ENCODE measurements around the gene HUWE1. TPM values are rescaled to one million over a fixed set of nuclear protein-coding genes. Genes with fewer than 3 reads are reported as not detected.
"Not testable (repeated sequence)": the region's sequence is repeated elsewhere in the genome, so short reads cannot be mapped to it uniquely, and the experiment has no call there.

The HUWE1 gene
- total RNA-seq, 1 experiment from 2014 or later, result 376 TPM

DNA sequence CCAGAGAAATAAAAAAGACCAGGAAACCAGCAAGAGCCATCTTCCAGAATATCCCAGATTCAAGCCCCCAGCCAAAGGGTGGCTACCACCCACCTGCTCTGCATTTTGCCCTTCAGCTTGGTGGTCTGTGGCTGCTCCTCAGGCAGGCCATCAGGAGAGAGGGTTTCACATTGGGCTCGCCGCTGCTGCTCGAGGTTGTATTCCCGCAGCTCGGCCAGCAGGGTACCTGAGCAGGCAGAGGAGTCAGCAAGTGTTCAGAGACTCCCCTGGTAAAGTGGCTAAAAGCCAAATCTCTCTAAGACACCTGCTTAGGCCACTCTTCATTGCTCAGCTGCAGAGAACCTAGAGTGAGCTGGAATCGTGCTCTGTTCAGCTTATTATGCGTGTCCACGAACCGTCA, 141.6 kb downstream of the HUWE1 start:
- DNase-seq, result no peak
- intact Hi-C loops (cut with micrococcal nuclease; ENCODE audit: unreplicated experiment), result no loop called here
- TF ChIP-seq, protein P1, sequence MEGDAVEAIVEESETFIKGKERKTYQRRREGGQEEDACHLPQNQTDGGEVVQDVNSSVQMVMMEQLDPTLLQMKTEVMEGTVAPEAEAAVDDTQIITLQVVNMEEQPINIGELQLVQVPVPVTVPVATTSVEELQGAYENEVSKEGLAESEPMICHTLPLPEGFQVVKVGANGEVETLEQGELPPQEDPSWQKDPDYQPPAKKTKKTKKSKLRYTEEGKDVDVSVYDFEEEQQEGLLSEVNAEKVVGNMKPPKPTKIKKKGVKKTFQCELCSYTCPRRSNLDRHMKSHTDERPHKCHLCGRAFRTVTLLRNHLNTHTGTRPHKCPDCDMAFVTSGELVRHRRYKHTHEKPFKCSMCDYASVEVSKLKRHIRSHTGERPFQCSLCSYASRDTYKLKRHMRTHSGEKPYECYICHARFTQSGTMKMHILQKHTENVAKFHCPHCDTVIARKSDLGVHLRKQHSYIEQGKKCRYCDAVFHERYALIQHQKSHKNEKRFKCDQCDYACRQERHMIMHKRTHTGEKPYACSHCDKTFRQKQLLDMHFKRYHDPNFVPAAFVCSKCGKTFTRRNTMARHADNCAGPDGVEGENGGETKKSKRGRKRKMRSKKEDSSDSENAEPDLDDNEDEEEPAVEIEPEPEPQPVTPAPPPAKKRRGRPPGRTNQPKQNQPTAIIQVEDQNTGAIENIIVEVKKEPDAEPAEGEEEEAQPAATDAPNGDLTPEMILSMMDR (IDR thresholded peaks at IDR 0.05; ENCODE audit: unreplicated experiment), result no peak
- Mint-ChIP-seq H3K36me3 (ENCODE audit: insufficient read depth, unreplicated experiment) (peaks cover 71% of the 10 kb centered on the region), H3K4me3 (ENCODE audit: low read depth, unreplicated experiment) (no peak overlapping the region), H3K4me1 (ENCODE audit: low read depth, unreplicated experiment) (peaks cover 6% of the 10 kb centered on the region), H3K27me3 (ENCODE audit: unreplicated experiment) (no peaks in the 10 kb centered on the region), H3K9me3 (ENCODE audit: low read depth, unreplicated experiment) (no peaks in the 10 kb centered on the region), H3K27ac (ENCODE audit: unreplicated experiment) (no peak overlapping the region)
- CTCF ChIA-PET, result no interaction called here
- BruUV-seq (replicated peaks), result no TSS peak

DNA sequence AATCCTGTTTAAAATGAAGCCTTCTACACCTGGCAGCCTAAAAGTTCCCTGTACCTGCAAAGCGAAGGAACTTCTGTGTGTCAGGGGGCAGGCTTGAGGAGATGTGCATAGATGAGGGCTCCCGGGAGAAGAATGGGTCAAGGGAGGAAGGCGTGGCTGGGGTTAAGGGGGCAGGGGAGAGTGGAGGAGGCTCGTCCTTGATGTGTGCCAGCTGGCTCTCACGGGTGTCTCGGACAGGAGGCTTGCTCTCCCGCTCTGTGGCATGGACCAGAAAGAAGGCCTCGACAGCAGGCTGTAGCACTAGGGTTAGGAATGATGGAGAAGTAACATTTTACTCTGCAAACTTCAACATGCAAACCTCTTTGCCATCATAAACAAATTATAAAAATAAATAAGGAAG, 147.7 kb downstream of the HUWE1 start:
- intact Hi-C loops (cut with micrococcal nuclease; ENCODE audit: unreplicated experiment), result no loop called here
- Mint-ChIP-seq H3K4me1 (ENCODE audit: low read depth, unreplicated experiment) (peaks cover 6% of the 10 kb centered on the region), H3K36me3 (ENCODE audit: insufficient read depth, unreplicated experiment) (peaks cover 81% of the 10 kb centered on the region), H3K9me3 (ENCODE audit: low read depth, unreplicated experiment) (no peaks in the 10 kb centered on the region), H3K27me3 (ENCODE audit: unreplicated experiment) (no peaks in the 10 kb centered on the region), H3K4me3 (ENCODE audit: low read depth, unreplicated experiment) (no peak overlapping the region), H3K27ac (ENCODE audit: unreplicated experiment) (no peak overlapping the region)
- no TSS peak for BruUV-seq (replicated peaks)
- CTCF ChIA-PET, result no interaction called here
- TF ChIP-seq, protein P1 (IDR thresholded peaks at IDR 0.05; ENCODE audit: unreplicated experiment), result no peak
- no peak for DNase-seq

DNA sequence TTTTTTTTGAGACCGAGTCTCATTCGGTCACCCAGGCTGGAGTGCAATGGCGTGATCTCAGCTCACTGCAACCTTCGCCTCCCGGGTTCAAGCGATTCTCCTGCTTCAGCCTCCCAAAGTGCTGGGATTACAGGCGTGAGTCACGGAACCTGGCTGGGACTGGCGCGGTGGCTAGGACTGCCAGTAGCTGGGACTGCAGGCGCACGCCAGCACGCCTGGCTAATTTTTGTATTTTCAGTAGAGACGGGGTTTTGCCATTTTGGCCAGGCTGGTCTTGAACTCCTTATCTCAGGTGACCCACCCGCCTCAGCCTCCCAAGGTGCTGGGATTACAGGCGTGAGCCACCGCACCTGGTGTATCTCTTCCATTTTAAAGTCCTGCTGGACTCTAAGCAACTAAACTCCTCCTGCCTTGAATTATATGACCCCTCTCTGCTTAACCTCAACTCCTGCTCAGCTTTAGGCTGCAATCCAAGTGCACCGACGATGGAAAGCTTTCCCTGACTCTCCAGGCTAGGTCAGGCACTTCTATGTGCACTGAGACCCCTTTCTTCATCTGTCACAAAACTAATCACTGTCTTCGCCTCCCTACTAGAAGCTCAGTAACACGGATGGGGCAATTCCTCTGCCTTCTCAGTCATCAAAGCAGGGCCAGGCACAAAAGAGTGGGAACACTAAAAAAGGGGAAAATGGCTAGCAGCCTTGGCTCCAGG, 155.1 kb downstream of the HUWE1 start:
- H3K4me1 Mint-ChIP-seq (ENCODE audit: low read depth, unreplicated experiment); H3K9me3 Mint-ChIP-seq (ENCODE audit: low read depth, unreplicated experiment); BruUV-seq (replicated peaks); intact Hi-C loops (cut with micrococcal nuclease; ENCODE audit: unreplicated experiment); CTCF ChIA-PET; H3K27me3 Mint-ChIP-seq (ENCODE audit: unreplicated experiment); DNase-seq; H3K4me3 Mint-ChIP-seq (ENCODE audit: low read depth, unreplicated experiment): not testable (repeated sequence)
- Mint-ChIP-seq H3K36me3 (ENCODE audit: insufficient read depth, unreplicated experiment) (peaks cover 57% of the 10 kb centered on the region), H3K27ac (ENCODE audit: unreplicated experiment) (peak overlapping the region; percentile 68)

- Mint-ChIP-seq H3K36me3 (ENCODE audit: insufficient read depth, unreplicated experiment) (peaks cover 24% of the 10 kb centered on the region), H3K27me3 (ENCODE audit: unreplicated experiment) (peaks cover 21% of the 10 kb centered on the region), H3K4me1 (ENCODE audit: low read depth, unreplicated experiment) (no peaks in the 10 kb centered on the region), H3K4me3 (ENCODE audit: low read depth, unreplicated experiment) (no peak overlapping the region), H3K9me3 (ENCODE audit: low read depth, unreplicated experiment) (peaks cover 3% of the 10 kb centered on the region), H3K27ac (ENCODE audit: unreplicated experiment) (no peak overlapping the region)
- TF ChIP-seq, protein P1 (IDR thresholded peaks at IDR 0.05; ENCODE audit: unreplicated experiment), result no peak
- DNase-seq, result no peak
- BruUV-seq (replicated peaks), result no TSS peak
- intact Hi-C loops (cut with micrococcal nuclease; ENCODE audit: unreplicated experiment), result no loop called here
- CTCF ChIA-PET, result no interaction called here
Measured at GRCh38 chrX:53526999-53527398, 159.5 kb downstream of the HUWE1 start.

DNA sequence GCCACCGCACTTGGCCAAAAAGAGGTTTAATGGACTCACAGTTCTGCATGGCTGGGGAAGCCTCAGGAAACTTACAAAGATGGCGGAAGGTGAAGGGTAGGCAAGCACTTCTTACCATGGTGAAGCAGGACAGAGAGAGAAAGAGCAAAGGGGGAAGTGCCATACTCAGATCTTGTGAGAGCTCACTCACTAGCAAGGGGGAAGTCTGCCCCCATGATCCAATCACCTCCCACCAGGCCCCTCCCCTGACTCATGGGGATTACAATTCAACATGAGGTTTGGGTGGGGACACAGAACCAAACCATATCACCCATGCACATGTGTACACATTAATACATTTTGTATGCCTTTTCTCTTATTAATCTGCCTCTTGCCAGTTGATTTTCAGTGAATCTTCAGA, 175.2 kb downstream of the HUWE1 start:
- CTCF ChIA-PET, result no interaction called here
- H3K36me3 Mint-ChIP-seq (ENCODE audit: insufficient read depth, unreplicated experiment), result no peaks in the 10 kb centered on the region
- no peaks in the 10 kb centered on the region for H3K4me1 Mint-ChIP-seq (ENCODE audit: low read depth, unreplicated experiment)
- H3K27ac Mint-ChIP-seq (ENCODE audit: unreplicated experiment), result no peak overlapping the region
- intact Hi-C loops (cut with micrococcal nuclease; ENCODE audit: unreplicated experiment), result no loop called here
- H3K4me3 Mint-ChIP-seq (ENCODE audit: low read depth, unreplicated experiment), result no peak overlapping the region
- BruUV-seq (replicated peaks), result no TSS peak
- no peak for DNase-seq
- peaks cover 2% of the 10 kb centered on the region for H3K9me3 Mint-ChIP-seq (ENCODE audit: low read depth, unreplicated experiment)
- TF ChIP-seq, protein P1 (IDR thresholded peaks at IDR 0.05; ENCODE audit: unreplicated experiment), result no peak
- peaks cover 18% of the 10 kb centered on the region for H3K27me3 Mint-ChIP-seq (ENCODE audit: unreplicated experiment)

DNA sequence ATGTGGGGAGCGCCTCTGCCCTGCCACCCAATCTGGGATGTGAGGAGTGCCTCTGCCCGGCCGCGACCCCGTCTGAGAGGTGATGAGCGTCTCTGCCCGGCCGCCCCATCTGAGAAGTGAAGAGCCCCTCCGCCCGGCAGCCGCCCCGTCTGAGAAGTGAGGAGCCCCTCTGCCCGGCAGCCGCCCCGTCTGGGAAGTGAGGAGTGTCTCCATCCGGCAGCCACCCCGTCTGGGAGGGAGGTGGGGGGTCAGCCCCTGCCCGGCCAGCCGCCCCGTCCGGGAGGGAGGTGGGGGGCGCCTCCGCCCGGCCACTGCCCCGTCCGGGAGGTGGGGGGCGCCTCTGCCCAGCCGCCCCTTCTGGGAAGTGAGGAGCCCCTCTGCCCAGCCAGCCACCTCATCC, 182.5 kb downstream of the HUWE1 start:
- CTCF ChIA-PET; H3K27me3 Mint-ChIP-seq (ENCODE audit: unreplicated experiment); DNase-seq; BruUV-seq (replicated peaks); H3K27ac Mint-ChIP-seq (ENCODE audit: unreplicated experiment); H3K9me3 Mint-ChIP-seq (ENCODE audit: low read depth, unreplicated experiment); H3K4me1 Mint-ChIP-seq (ENCODE audit: low read depth, unreplicated experiment); H3K36me3 Mint-ChIP-seq (ENCODE audit: insufficient read depth, unreplicated experiment); H3K4me3 Mint-ChIP-seq (ENCODE audit: low read depth, unreplicated experiment); intact Hi-C loops (cut with micrococcal nuclease; ENCODE audit: unreplicated experiment): not testable (repeated sequence)

Data from Calu3 (cell line).